Kidney (tissue), 14 donors: ENCODE measurements around the gene GSTM1. TPM values are rescaled to one million over a fixed set of nuclear protein-coding genes. Genes with fewer than 3 reads are reported as not detected.
"Not testable (repeated sequence)": the region's sequence is repeated elsewhere in the genome, so short reads cannot be mapped to it uniquely, and the experiment has no call there.

Experiments used
- DNase-seq, 5 donors: peaks; one replicate each; pipeline ENCODE4 v3.0.0-alpha.2; 2013 to 2020
- FAIRE-seq: peaks from 2 replicates; lab custom pipeline; 2012; peaks lifted over from hg19 to GRCh38; lab: Jason Lieb, UNC
- H3K27ac ChIP-seq, 2 donors: one replicate each; pipeline ENCODE4 v1.7.0; 2013; ENCODE audit warnings: low read depth in 2 of 2, low read length in 2 of 2, inconsistent platforms in 1 of 2
- H3K27me3 ChIP-seq: one replicate; pipeline ENCODE4 v1.7.1; 2013; ENCODE audit warnings: low read length, inconsistent platforms; ENCODE audit not compliant: control insufficient read depth, insufficient read depth
- H3K36me3 ChIP-seq, 3 donors: one replicate each; pipeline versions ENCODE4 v1.7.0 to v1.7.1; 2013; ENCODE audit warnings: low read length in 3 of 3, control low read depth in 1 of 3, inconsistent platforms in 1 of 3; ENCODE audit not compliant: insufficient read depth in 3 of 3, control insufficient read depth in 2 of 3
- H3K4me1 ChIP-seq, 3 donors: one replicate each; pipeline versions ENCODE4 v1.7.0 to v1.7.1; 2013; ENCODE audit warnings: low read length in 3 of 3, inconsistent platforms in 1 of 3, low read depth in 1 of 3; ENCODE audit not compliant: control insufficient read depth in 2 of 3, insufficient read depth in 2 of 3
- H3K4me3 ChIP-seq, 3 donors: one replicate each; pipeline versions ENCODE4 v1.7.0 to v1.8.1; 2013; ENCODE audit warnings: low read length in 3 of 3, control low read depth in 1 of 3, inconsistent platforms in 1 of 3
- H3K9ac ChIP-seq, 3 donors: one replicate each; pipeline versions ENCODE4 v1.7.0 to v1.7.1; 2013; ENCODE audit warnings: low read length in 3 of 3, control low read depth in 1 of 3, inconsistent platforms in 1 of 3
- H3K9me3 ChIP-seq, 3 donors: one replicate each; pipeline versions ENCODE4 v1.7.0 to v1.7.1; 2013; ENCODE audit warnings: low read length in 3 of 3, control low read depth in 1 of 3, inconsistent platforms in 1 of 3; ENCODE audit not compliant: control insufficient read depth in 2 of 3, insufficient read depth in 1 of 3
- CTCF ChIP-seq: IDR thresholded peaks from 3 replicates; pipeline ENCODE4 v1.5.1; 2012; ENCODE audit warnings: mild to moderate bottlenecking, moderate library complexity, borderline replicate concordance; ENCODE audit not compliant: insufficient read depth; ENCODE audit errors: extremely low read depth
- intact Hi-C: fragments of 100-400 bp; cut with DNase I; formaldehyde crosslinking; loops from one replicate; pipeline ENCODE4 v1.11.1; 2022
- polyA plus RNA-seq: library from polyadenylated mRNA; stranded (reverse); fragments of 350-450 nt; fragmentation: Illumina TruSeq; extraction: RNeasy Lipid Tissue Mini Kit (QIAGEN cat#74804); gene quantifications from one replicate; pipeline ENCODE4 v1.2.3, GENCODE V29; 2014; ENCODE audit warnings: low read depth, low replicate concordance; ENCODE audit not compliant: insufficient read depth
- total RNA-seq: library from RNA; stranded (reverse); fragmentation: NEBNext Ultra II Directional; extraction: Animal tissue kit (Norgen Biotek cat#: 25700); gene quantifications from one replicate; pipeline ENCODE4 v1.2.1, GENCODE V29; 2021
- donor health status: control.
- donor health status: control.
- donor health status: control.
- donor health status: control.
- donor health status: control.
- donor health status: DM: yes; HTN: yes; CAD: no.
- donor health status: Normal renal cell carcinoma (clear cell type).

Gene GSTM1
- total and polyA plus RNA-seq, 2 donors from 2014 or later = 61.2 TPM; not detected in 1

GRCh38 chr1:109705411-109705810 is 17.8 kb downstream of the GSTM1 start:
- Histone ChIP-seq H3K27ac (no peak overlapping the region), H3K36me3 (no peaks in the 10 kb centered on the region), H3K4me1 (peaks cover 0 to 3% (median 0%) of the 10 kb centered on the region in 3 donors), H3K9me3 (no peaks in the 10 kb centered on the region), H3K9ac (no peak overlapping the region), H3K27me3 (no peaks in the 10 kb centered on the region), H3K4me3 (no peak overlapping the region)
- FAIRE-seq (no peak), DNase-seq (peak in 1 of 5 donors; percentile 8)
- no peak for TF ChIP-seq CTCF
- intact Hi-C loops = no loop called here

DNA sequence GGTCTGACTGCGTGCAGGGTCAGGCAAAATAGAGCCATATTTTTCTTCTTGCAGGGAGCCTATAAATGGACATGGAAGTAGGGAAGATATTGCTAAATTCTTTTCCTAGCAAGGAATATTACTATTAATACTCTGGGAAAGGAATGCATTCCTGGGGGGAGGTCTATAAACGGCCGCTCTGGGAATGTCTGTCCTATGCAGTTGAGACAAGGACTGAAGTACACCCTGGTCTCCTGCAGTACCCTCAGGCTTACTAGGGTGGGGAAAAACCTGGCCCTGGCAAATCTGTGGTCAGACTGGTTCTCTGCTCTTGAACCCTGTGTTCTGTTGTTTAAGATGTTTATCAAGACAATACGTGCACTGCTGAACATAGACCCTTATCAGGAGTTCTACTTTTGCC is 21.3 kb downstream of the GSTM1 start:
- DNase-seq, H3K9me3 ChIP-seq, FAIRE-seq, intact Hi-C loops, H3K4me1 ChIP-seq, H3K27ac ChIP-seq, H3K27me3 ChIP-seq, H3K4me3 ChIP-seq, H3K36me3 ChIP-seq, H3K9ac ChIP-seq: not testable (repeated sequence)

DNA sequence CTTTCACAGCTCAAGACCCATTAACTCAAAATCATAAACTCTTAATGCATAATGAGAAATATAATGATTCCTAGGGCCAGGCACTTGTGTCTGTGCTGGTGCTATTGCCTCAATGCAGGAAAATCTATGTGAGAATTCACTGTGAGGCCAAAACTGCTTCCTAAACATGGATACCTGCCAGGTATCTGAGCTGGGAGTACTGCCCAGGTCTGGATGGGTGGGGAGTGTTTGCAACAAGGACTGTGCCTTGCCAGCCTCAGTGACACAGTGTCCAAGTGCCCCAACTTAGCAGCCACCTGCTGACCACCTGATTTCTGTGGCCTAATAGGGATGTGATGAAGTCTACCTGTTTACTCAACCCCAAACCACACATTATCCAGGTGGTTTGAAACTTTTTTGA is 22.2 kb downstream of the GSTM1 start:
- H3K27ac ChIP-seq, H3K4me1 ChIP-seq, H3K9ac ChIP-seq, H3K4me3 ChIP-seq, FAIRE-seq, H3K9me3 ChIP-seq, H3K36me3 ChIP-seq, H3K27me3 ChIP-seq, intact Hi-C loops, DNase-seq: not testable (repeated sequence)

DNA sequence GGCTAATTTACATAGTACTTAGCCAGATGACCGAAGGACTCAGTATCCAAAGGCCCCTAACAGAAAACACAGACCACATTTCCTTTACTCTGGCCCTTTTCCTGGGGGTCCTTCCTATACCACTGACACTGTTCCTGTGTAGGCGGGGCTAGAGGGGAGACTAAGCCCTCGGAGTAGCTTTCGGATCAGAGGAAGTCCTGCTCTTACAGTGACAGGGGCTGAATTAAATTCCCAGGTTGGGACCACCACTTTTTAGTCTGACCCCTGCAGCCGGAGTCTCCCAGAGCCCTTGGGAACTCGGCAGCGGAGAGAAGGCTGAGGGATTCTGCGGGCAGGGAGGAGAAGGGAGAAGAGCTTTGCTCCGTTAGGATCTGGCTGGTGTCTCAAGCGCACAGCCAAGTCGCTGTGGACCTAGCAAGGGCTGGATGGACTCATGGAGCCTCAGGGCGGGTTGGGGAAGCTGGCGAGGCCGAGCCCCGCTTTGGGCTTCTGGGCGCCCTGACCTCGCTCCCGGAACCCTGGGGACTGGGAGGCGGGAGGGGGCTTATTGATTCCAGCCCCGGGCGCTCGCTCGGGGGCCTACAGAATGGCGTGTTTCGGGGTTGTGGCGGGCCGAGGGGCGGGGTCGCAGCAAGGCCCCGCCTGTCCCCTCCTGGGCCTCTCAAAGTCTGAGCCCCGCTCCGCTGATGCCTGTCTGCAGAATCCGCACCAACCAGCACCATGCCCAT is 24.1 kb downstream of the GSTM1 start, which contains the start of gene GSTM5:
TSS of gene GSTM5 (plus strand) at position 659 of the 728 bp plus-strand sequence. CDS start at position 721, 62 bp downstream.
- H3K4me3 ChIP-seq = peak within 1 kb of the TSS in 2 of 3 donors; percentile 6 to 21
- H3K9me3 ChIP-seq, intact Hi-C loops, H3K27ac ChIP-seq, H3K9ac ChIP-seq, H3K36me3 ChIP-seq, FAIRE-seq, H3K4me1 ChIP-seq, H3K27me3 ChIP-seq: not testable (repeated sequence)
- peak; percentile 42 to 74 (median 65) for DNase-seq

DNA sequence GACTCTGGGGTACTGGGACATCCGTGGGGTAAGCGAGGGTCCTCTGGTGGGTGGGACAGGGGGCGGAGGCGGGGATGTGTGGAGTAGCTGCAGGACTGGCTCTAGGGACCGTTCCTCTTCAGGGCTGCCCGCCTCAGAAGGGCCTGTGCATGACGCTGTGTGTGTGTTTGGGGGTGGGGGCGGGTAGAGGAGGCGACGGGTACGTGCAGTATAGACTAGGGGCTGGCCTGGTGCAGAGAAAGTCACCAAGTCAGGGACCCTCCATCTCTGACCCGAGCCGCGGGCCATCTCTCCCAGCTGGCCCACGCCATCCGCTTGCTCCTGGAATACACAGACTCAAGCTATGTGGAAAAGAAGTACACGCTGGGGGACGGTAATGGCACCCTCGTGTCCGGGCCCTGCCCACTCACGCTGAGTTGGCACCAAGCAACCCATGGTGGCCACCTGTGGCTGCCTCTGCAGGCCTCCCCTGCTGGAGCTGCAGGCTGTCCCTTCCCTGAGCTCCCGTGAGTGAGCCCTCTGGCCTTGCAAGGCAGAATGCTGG is 24.8 kb downstream of the GSTM1 start:
- peak overlapping the region in 2 of 3 donors; percentile 6 to 21 for H3K4me3 ChIP-seq
- H3K27ac ChIP-seq = no peak overlapping the region
- H3K9ac ChIP-seq = no peak overlapping the region

More for the DNA sequence above, 24.8 kb downstream of the GSTM1 start:
- H3K27me3 ChIP-seq = no peaks in the 10 kb centered on the region
- H3K4me1 ChIP-seq = no peaks in the 10 kb centered on the region
- no peak for FAIRE-seq
- intact Hi-C loops = no loop called here
- TF ChIP-seq CTCF = no peak
- no peaks in the 10 kb centered on the region for H3K36me3 ChIP-seq
- DNase-seq = no peak
- H3K9me3 ChIP-seq = no peaks in the 10 kb centered on the region
